Measurements from ENCODE around the gene SLC16A9. TPM values are rescaled to one million over a fixed set of nuclear protein-coding genes. Genes with fewer than 3 reads are reported as not detected.

Gene SLC16A9
- total and polyA plus RNA-seq, 10 donors: 2.1 to 58.9 (median 27.0) TPM

DNA sequence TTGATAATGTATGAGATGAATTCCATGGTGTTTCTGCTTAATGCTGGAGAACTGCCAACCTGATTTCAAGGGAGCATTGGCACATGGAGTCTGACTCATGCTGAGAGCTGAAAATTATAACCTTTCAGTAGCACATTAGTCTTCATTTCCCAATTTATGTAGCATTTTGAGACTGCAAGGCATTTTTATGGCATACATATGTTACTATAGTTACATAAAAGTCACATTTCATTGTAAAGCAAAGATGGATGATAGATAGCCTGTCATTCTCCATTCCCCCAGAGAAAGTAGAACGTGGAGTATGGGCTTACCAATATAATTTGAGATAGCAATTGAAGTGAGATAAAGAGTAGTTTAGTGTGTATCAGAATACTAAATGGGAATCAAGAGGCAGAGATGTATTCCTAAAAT lies 103.1 kb downstream of the SLC16A9 start:
- Histone ChIP-seq H3K36me3 (no peaks in the 10 kb centered on the region), H3K4me1 (no peaks in the 10 kb centered on the region), H3K4me3 (no peak overlapping the region), H3K27me3 (replicated peaks in 1 of 7) (no peaks in the 10 kb centered on the region), H3K9me3 (no peaks in the 10 kb centered on the region), H3K27ac (no peak overlapping the region)
- 60 to 76% (median 65%) methylated on average over 1 of the region's 1 CpG for WGBS, 5 donors
- TF ChIP-seq, protein P1, sequence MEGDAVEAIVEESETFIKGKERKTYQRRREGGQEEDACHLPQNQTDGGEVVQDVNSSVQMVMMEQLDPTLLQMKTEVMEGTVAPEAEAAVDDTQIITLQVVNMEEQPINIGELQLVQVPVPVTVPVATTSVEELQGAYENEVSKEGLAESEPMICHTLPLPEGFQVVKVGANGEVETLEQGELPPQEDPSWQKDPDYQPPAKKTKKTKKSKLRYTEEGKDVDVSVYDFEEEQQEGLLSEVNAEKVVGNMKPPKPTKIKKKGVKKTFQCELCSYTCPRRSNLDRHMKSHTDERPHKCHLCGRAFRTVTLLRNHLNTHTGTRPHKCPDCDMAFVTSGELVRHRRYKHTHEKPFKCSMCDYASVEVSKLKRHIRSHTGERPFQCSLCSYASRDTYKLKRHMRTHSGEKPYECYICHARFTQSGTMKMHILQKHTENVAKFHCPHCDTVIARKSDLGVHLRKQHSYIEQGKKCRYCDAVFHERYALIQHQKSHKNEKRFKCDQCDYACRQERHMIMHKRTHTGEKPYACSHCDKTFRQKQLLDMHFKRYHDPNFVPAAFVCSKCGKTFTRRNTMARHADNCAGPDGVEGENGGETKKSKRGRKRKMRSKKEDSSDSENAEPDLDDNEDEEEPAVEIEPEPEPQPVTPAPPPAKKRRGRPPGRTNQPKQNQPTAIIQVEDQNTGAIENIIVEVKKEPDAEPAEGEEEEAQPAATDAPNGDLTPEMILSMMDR (IDR thresholded peaks at IDR 0.05 in 8 of 11, conservative IDR thresholded peaks at IDR 0.05 in 3 of 11): no peak
- no peak for TF ChIP-seq POLR2A (IDR thresholded peaks at IDR 0.05)
- no peak for TF ChIP-seq POLR2AphosphoS5 (IDR thresholded peaks at IDR 0.05)
- no peak for DNase-seq
- intact Hi-C loops (cut with DNase I; ENCODE audit: low total_unique reads): no loop called here

DNA sequence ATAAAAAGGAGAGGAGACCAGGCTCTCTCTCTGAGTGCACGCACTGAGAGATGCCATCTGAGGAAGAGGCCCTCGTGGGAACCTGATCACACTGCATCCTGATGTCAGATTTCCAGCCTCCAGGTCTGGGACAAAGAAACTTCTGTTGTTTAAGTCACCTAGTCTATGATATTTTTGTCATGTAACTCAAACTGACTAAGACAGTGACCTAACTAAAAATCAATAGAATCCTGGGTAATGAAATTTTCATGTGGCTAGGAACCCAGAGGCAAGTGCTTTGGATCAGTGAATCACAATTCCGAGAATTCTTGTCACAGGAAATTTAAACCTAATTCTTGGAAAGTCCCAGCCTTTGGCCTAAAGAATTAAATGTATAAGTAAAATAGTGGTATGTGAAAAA lies 107.7 kb downstream of the SLC16A9 start:
- Histone ChIP-seq H3K36me3 (no peaks in the 10 kb centered on the region), H3K4me3 (no peak overlapping the region), H3K27ac (no peak overlapping the region), H3K4me1 (no peaks in the 10 kb centered on the region), H3K27me3 (replicated peaks in 1 of 7) (no peaks in the 10 kb centered on the region), H3K9me3 (no peaks in the 10 kb centered on the region)
- no peak for TF ChIP-seq POLR2A (IDR thresholded peaks at IDR 0.05)
- no peak for TF ChIP-seq POLR2AphosphoS5 (IDR thresholded peaks at IDR 0.05)
- TF ChIP-seq, protein P1 (IDR thresholded peaks at IDR 0.05 in 8 of 11, conservative IDR thresholded peaks at IDR 0.05 in 3 of 11): no peak
- DNase-seq: no peak
- intact Hi-C loops (cut with DNase I; ENCODE audit: low total_unique reads): no loop called here
- 72 to 85% (median 80%) methylated on average over 3 of the region's 3 CpGs for WGBS, 5 donors

Other genes starting within 250 kb of the SLC16A9 start
- not detected for gene MRLN, start 43.6 kb upstream of the SLC16A9 start, total RNA-seq
- gene MRLN, start 43.6 kb upstream of the SLC16A9 start, polyA plus RNA-seq: not detected
- 10 to 100 TPM; 29.3 to 55.1 (median 41.3) TPM for gene CCDC6, start 196.7 kb upstream of the SLC16A9 start, total RNA-seq
- gene CCDC6, start 196.7 kb upstream of the SLC16A9 start, polyA plus RNA-seq: 10 to 100 TPM in 2 of 3 donors, 1 to 10 TPM in 1; 8.7 to 13.9 (median 13.7) TPM

Measured in spleen (tissue), 11 donors.